Measurements from ENCODE around the gene TCF7L2.

Gene TCF7L2

GRCh38 chr10:112951359-112952281, 1.6 kb downstream of the TCF7L2 start:
- TF ChIP-seq REST (IDR thresholded peaks at IDR 0.05; ENCODE audit: insufficient read depth in 1 of 2, low read depth in 2 of 2, low read length in 2 of 2) (peak in 1 of 2 experiments; percentile 27; a peak in 1 of 4 replicates), TAF1 (IDR thresholded peaks at IDR 0.05; ENCODE audit: borderline replicate concordance, insufficient read depth, low read length) (no peak), POLR2AphosphoS5 (IDR thresholded peaks at IDR 0.05; ENCODE audit: low read depth, low read length) (peak; percentile 59; the same call in 1 of the 2 replicates), SIN3A (IDR thresholded peaks at IDR 0.05; ENCODE audit: borderline replicate concordance, insufficient read depth, low read length) (0 out of 2 replicates have a peak, but pooled peaks have one; percentile 24)

- TF ChIP-seq SIN3A (IDR thresholded peaks at IDR 0.05; ENCODE audit: borderline replicate concordance, insufficient read depth, low read length) (no peak), REST (IDR thresholded peaks at IDR 0.05; ENCODE audit: insufficient read depth in 1 of 2, low read depth in 2 of 2, low read length in 2 of 2) (no peak)
Observed at GRCh38 chr10:112952282-112953173, 2.5 kb downstream of the TCF7L2 start.

GRCh38 chr10:112953174-112954159, 3.4 kb downstream of the TCF7L2 start:
- peak; percentile 36; the same call in 1 of the 2 replicates for TF ChIP-seq SIN3A (IDR thresholded peaks at IDR 0.05; ENCODE audit: borderline replicate concordance, insufficient read depth, low read length)
- no peak for TF ChIP-seq POLR2AphosphoS5 (IDR thresholded peaks at IDR 0.05; ENCODE audit: low read depth, low read length)

- TF ChIP-seq POLR2AphosphoS5 (IDR thresholded peaks at IDR 0.05; ENCODE audit: low read depth, low read length): no peak
- TF ChIP-seq SIN3A (IDR thresholded peaks at IDR 0.05; ENCODE audit: borderline replicate concordance, insufficient read depth, low read length): peak; percentile 3; the same call in 1 of the 2 replicates
- TF ChIP-seq REST (IDR thresholded peaks at IDR 0.05; ENCODE audit: insufficient read depth in 1 of 2, low read depth in 2 of 2, low read length in 2 of 2): no peak
- TF ChIP-seq TAF1 (IDR thresholded peaks at IDR 0.05; ENCODE audit: borderline replicate concordance, insufficient read depth, low read length): no peak
Observed at GRCh38 chr10:112954974-112955581, 5.0 kb downstream of the TCF7L2 start.

All from PFSK-1 (cell line).